ENCODE results near the gene RBCK1. TPM values are rescaled to one million over a fixed set of nuclear protein-coding genes. Genes with fewer than 3 reads are reported as not detected.
A peak's percentile ranks its signal among the peaks of the same experiment; 100 is the strongest.

RBCK1 gene
- total RNA-seq, 2 experiments from 2014 or later: 122 to 130 TPM

DNA sequence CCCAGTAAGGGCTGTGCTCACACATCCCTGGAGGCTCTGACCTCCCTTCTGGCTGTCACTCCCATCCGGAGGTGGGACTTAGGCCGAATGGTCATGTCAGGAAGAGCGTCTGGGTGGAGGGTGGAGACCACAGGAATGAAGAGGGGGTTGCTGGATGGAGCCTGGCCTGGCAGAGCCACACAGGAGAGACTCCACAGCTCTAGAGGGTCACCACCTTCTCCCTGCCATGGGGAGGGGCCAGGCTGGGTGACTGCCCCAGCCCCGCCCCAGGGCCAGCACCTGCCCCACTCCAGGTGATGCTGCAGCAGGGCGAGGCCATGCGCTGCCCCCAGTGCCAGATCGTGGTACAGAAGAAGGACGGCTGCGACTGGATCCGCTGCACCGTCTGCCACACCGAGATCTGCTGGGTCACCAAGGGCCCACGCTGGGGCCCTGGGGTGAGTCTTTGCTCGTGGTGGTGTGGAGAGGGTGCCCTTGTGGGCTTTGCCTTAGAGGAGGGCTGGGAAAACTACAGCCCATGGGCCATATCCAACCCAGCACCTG, 20.6 kb downstream of the RBCK1 start:
- Mint-ChIP-seq H3K36me3 (ENCODE audit: low read depth) (peaks cover 67% of the 10 kb centered on the region), H3K4me1 (ENCODE audit: low read depth) (peaks cover 49% of the 10 kb centered on the region)
- intact Hi-C loops (cut with micrococcal nuclease): no loop called here

GRCh38 chr20:430091-430999, 22.2 kb downstream of the RBCK1 start:
- TF ChIP-seq, protein P1, sequence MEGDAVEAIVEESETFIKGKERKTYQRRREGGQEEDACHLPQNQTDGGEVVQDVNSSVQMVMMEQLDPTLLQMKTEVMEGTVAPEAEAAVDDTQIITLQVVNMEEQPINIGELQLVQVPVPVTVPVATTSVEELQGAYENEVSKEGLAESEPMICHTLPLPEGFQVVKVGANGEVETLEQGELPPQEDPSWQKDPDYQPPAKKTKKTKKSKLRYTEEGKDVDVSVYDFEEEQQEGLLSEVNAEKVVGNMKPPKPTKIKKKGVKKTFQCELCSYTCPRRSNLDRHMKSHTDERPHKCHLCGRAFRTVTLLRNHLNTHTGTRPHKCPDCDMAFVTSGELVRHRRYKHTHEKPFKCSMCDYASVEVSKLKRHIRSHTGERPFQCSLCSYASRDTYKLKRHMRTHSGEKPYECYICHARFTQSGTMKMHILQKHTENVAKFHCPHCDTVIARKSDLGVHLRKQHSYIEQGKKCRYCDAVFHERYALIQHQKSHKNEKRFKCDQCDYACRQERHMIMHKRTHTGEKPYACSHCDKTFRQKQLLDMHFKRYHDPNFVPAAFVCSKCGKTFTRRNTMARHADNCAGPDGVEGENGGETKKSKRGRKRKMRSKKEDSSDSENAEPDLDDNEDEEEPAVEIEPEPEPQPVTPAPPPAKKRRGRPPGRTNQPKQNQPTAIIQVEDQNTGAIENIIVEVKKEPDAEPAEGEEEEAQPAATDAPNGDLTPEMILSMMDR (IDR thresholded peaks at IDR 0.05): no peak
- CTCF ChIA-PET: interaction anchor here (1.2 to 2.7 kb wide), 3 partner anchors 20 to 164 kb away, joined by 3 to 15 read pairs (median 3); no protein-coding TSS in a partner anchor
- Mint-ChIP-seq H3K4me3 (no peak overlapping the region), H3K27me3 (no peaks in the 10 kb centered on the region), H3K27ac (peak overlapping the region; percentile 42), H3K4me1 (ENCODE audit: low read depth) (peaks cover 62% of the 10 kb centered on the region), H3K9me3 (no peaks in the 10 kb centered on the region), H3K36me3 (ENCODE audit: low read depth) (peaks cover 66% of the 10 kb centered on the region)
- no peak for ATAC-seq
- no peak for DNase-seq
- intact Hi-C loops (cut with micrococcal nuclease): no loop called here
- POLR2A ChIA-PET: interaction anchor here (1.0 kb wide), 1 partner anchor 9 kb away, joined by 3 read pairs; no protein-coding TSS in a partner anchor

More for the DNA sequence above, 20.6 kb downstream of the RBCK1 start:
- Mint-ChIP-seq H3K27ac (no peak overlapping the region), H3K27me3 (no peaks in the 10 kb centered on the region), H3K9me3 (no peaks in the 10 kb centered on the region), H3K4me3 (no peak overlapping the region)
- ATAC-seq (no peak), DNase-seq (no peak)
- CTCF ChIA-PET: interaction anchor here (2.1 kb wide), 1 partner anchor 12 kb away, joined by 4 read pairs; no protein-coding TSS in a partner anchor
- POLR2A ChIA-PET: interaction anchor here (1.5 to 1.7 kb wide), 2 partner anchors 10 to 21 kb away, joined by 5 to 8 read pairs; no protein-coding TSS in a partner anchor
- TF ChIP-seq, protein P1 (IDR thresholded peaks at IDR 0.05): no peak

DNA sequence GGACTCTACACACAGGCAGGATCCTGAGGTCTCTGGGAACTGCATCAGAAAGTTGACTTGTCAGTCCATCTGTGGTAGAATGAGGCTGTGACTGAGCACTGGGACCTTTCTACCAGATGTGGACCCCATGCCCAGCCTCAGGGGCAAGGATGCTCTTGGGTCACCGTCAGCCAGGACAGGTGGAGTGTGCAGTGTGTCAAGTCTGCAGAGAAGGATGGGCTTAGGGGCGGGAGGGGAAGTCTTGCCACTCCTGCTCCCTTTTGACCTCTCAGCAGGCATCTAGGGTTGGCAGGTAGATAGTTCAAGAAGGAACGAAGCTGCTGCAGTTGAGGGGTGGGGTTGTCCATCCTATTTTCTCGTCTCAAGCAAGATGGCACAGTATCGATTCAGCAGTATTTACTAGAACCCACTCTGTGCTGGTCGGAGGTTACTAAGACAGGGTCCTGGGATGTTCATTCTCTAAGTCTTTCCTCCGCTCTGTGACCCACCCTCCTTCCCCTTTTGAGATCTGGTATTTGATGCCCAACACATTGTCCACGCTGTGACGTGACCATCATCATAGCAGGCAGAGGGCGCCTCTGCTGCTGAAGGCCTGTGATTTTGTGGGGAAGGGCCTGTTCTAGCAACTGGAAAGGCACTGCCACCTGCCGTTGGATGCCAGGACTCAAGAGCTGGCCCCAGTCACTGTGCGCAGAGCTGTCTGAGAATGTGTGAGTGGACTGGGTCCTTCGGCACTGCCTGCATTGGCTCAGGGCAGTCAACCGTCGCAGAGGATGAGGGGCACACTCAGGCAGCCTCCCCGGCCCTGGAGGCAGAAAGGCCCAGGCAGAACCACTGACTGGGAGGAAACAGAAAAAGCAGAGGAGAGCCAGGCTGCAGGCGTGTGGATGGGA, 23.2 kb downstream of the RBCK1 start:
- Mint-ChIP-seq H3K27me3 (no peaks in the 10 kb centered on the region), H3K27ac (peak overlapping the region; percentile 86), H3K4me3 (no peak overlapping the region), H3K9me3 (no peaks in the 10 kb centered on the region), H3K36me3 (ENCODE audit: low read depth) (peaks cover 70% of the 10 kb centered on the region), H3K4me1 (ENCODE audit: low read depth) (peaks cover 65% of the 10 kb centered on the region)
- DNase-seq (peak; percentile 67), ATAC-seq (no peak)
- intact Hi-C loops (cut with micrococcal nuclease): no loop called here
- TF ChIP-seq, protein P1 (IDR thresholded peaks at IDR 0.05): peak; percentile 22
- POLR2A ChIA-PET: interaction anchor here (0.9 kb wide), 2 partner anchors 27 to 104 kb away, joined by 3 to 4 read pairs; no protein-coding TSS in a partner anchor
- CTCF ChIA-PET: interaction anchor here (0.6 to 2.7 kb wide), 10 partner anchors 21 to 165 kb away, joined by 3 to 15 read pairs (median 4); no protein-coding TSS in a partner anchor

GRCh38 chr20:432208-432607, 24.1 kb downstream of the RBCK1 start:
- DNase-seq (no peak), ATAC-seq (no peak)
- intact Hi-C loops (cut with micrococcal nuclease): no loop called here
- TF ChIP-seq, protein P1 (IDR thresholded peaks at IDR 0.05): no peak
- ChIA-PET POLR2A (interaction anchor here (0.9 to 1.5 kb wide), 5 partner anchors 10 to 104 kb away, joined by 3 to 5 read pairs (median 4); no protein-coding TSS in a partner anchor), CTCF (interaction anchor here (0.8 to 2.7 kb wide), 6 partner anchors 26 to 86 kb away, joined by 3 to 15 read pairs (median 4); no protein-coding TSS in a partner anchor)
- Mint-ChIP-seq H3K36me3 (ENCODE audit: low read depth) (peaks cover 74% of the 10 kb centered on the region), H3K9me3 (no peaks in the 10 kb centered on the region), H3K4me3 (no peak overlapping the region), H3K27me3 (no peaks in the 10 kb centered on the region), H3K4me1 (ENCODE audit: low read depth) (peaks cover 65% of the 10 kb centered on the region), H3K27ac (peak overlapping the region; percentile 96)

All from activated CD8-positive, alpha-beta T cell treated with anti-CD3 and anti-CD28 coated beads for 36 hours (primary cell).